Neural progenitor cell (in vitro differentiated cells): ENCODE measurements around the gene ECM2. TPM values are rescaled to one million over a fixed set of nuclear protein-coding genes. Genes with fewer than 3 reads are reported as not detected.

Experiments used
- DNase-seq: peaks from one replicate; pipeline ENCODE4 v3.0.0-alpha.2; 2016; ENCODE audit warnings: low spot score
- H2AFZ ChIP-seq: fragments of 200-600 bp; sonication (generic); replicated peaks from 2 replicates; pipeline ENCODE4 v1.6.1; 2016; ENCODE audit warnings: antibody characterized with exemption
- H3F3A ChIP-seq: fragments of 200-600 bp; sonication (generic); 2 replicates; pipeline ENCODE4 v1.6.1; 2016; ENCODE audit warnings: antibody characterized with exemption, low read depth
- H3K27ac ChIP-seq: fragments of 200-600 bp; sonication (generic); 2 replicates; pipeline ENCODE4 v1.5.1; 2016; ENCODE audit warnings: mild to moderate bottlenecking
- H3K27me3 ChIP-seq: fragments of 200-600 bp; sonication (generic); 2 replicates; pipeline ENCODE4 v1.6.1; 2016; ENCODE audit warnings: mild to moderate bottlenecking, moderate library complexity
- H3K36me3 ChIP-seq: fragments of 200-600 bp; sonication (generic); 2 replicates; pipeline ENCODE4 v1.5.1; 2016
- H3K4me1 ChIP-seq: fragments of 200-600 bp; sonication (generic); 2 replicates; pipeline ENCODE4 v1.6.1; 2016; ENCODE audit warnings: mixed run types
- H3K4me2 ChIP-seq: fragments of 200-600 bp; sonication (generic); 2 replicates; pipeline ENCODE4 v1.6.1; 2016
- H3K4me3 ChIP-seq: fragments of 200-600 bp; sonication (generic); 2 replicates; pipeline ENCODE4 v1.5.1; 2016
- H3K79me2 ChIP-seq: fragments of 200-600 bp; sonication (generic); 2 replicates; pipeline ENCODE4 v1.6.1; 2016; ENCODE audit warnings: low read depth
- H3K9ac ChIP-seq: fragments of 200-600 bp; sonication (generic); 2 replicates; pipeline ENCODE4 v1.6.1; 2016
- H3K9me3 ChIP-seq: fragments of 200-600 bp; sonication (generic); 2 replicates; pipeline ENCODE4 v1.5.1; 2016; ENCODE audit warnings: low read depth
- H4K20me1 ChIP-seq: fragments of 200-600 bp; sonication (generic); 2 replicates; pipeline ENCODE4 v1.6.1; 2016; ENCODE audit warnings: low read depth
- H3K27ac Mint-ChIP-seq: 3 replicates; pipeline ENCODE4 v1.8.0; 2021; ENCODE audit warnings: mixed read lengths
- H3K27me3 Mint-ChIP-seq: 2 replicates; pipeline ENCODE4 v1.8.0; 2022; ENCODE audit warnings: low read depth, mild to moderate bottlenecking, inconsistent platforms, moderate library complexity, mixed read lengths; ENCODE audit not compliant: insufficient read depth
- H3K36me3 Mint-ChIP-seq: 3 replicates; pipeline ENCODE4 v1.8.0; 2021; ENCODE audit warnings: mixed read lengths
- H3K4me1 Mint-ChIP-seq: 3 replicates; pipeline ENCODE4 v1.8.0; 2021; ENCODE audit warnings: mixed read lengths
- H3K4me3 Mint-ChIP-seq: 3 replicates; pipeline ENCODE4 v1.8.0; 2021; ENCODE audit warnings: mild to moderate bottlenecking, moderate library complexity, mixed read lengths
- H3K9me3 Mint-ChIP-seq: 3 replicates; pipeline ENCODE4 v1.8.0; 2020; ENCODE audit warnings: mixed read lengths
- EZH2 ChIP-seq: fragments of 200-600 bp; sonication (generic); IDR thresholded peaks from 2 replicates; pipeline ENCODE4 v1.6.1; 2017; ENCODE audit warnings: antibody characterized with exemption, mild to moderate bottlenecking, moderate library complexity
- EZH2phosphoT487 ChIP-seq: fragments of 200-600 bp; sonication (generic); IDR thresholded peaks from 2 replicates; pipeline ENCODE4 v1.6.1; 2017; ENCODE audit warnings: antibody characterized with exemption
- total RNA-seq: library from RNA; depleted of rRNA; stranded (reverse); fragments of >200 nt; gene quantifications from 2 replicates; pipeline ENCODE4 v1.2.3, GENCODE V29; 2015; ENCODE audit warnings: low replicate concordance
- TF ChIP-seq, protein P1 (sequence below): fragments of 200-600 bp; sonication (generic); IDR thresholded peaks from 2 replicates; pipeline ENCODE4 v1.5.1; 2017; ENCODE audit warnings: antibody characterized with exemption, mild to moderate bottlenecking

ECM2 gene
- total RNA-seq, 1 donor from 2014 or later = not detected

DNA sequence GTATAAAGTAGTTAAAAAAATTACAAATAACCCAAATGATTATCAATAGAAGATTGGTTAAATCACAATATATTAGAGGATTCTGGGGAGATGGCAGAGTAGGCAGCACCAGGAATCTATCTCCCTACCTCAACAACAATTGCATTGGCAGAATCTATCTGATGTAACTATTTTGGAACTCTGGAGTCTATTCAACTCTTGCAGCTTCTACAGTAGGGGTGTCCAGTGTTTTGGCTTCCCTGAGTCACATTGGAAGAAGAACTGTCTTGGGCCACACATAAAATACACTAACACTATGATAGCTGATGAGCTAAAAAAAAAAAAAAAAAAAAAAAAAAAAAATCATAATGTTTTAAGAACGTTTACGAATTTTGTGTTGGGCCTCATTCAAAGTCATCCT, 29.2 kb upstream of the ECM2 start:
- Histone ChIP-seq H3F3A (no peaks in the 10 kb centered on the region), H2AFZ (no peak overlapping the region), H3K9me3 (no peaks in the 10 kb centered on the region), H3K4me2 (no peak overlapping the region), H3K27ac (no peak overlapping the region), H3K79me2 (no peaks in the 10 kb centered on the region), H3K9ac (no peak overlapping the region), H3K27me3 (no peaks in the 10 kb centered on the region), H3K36me3 (no peaks in the 10 kb centered on the region), H4K20me1 (no peaks in the 10 kb centered on the region), H3K4me3 (no peak overlapping the region), H3K4me1 (no peaks in the 10 kb centered on the region)
- Mint-ChIP-seq H3K27me3 (no peaks in the 10 kb centered on the region), H3K27ac (no peak overlapping the region), H3K4me1 (no peaks in the 10 kb centered on the region), H3K36me3 (no peaks in the 10 kb centered on the region), H3K9me3 (no peaks in the 10 kb centered on the region), H3K4me3 (no peak overlapping the region)
- TF ChIP-seq EZH2 = no peak
- TF ChIP-seq, protein P1, sequence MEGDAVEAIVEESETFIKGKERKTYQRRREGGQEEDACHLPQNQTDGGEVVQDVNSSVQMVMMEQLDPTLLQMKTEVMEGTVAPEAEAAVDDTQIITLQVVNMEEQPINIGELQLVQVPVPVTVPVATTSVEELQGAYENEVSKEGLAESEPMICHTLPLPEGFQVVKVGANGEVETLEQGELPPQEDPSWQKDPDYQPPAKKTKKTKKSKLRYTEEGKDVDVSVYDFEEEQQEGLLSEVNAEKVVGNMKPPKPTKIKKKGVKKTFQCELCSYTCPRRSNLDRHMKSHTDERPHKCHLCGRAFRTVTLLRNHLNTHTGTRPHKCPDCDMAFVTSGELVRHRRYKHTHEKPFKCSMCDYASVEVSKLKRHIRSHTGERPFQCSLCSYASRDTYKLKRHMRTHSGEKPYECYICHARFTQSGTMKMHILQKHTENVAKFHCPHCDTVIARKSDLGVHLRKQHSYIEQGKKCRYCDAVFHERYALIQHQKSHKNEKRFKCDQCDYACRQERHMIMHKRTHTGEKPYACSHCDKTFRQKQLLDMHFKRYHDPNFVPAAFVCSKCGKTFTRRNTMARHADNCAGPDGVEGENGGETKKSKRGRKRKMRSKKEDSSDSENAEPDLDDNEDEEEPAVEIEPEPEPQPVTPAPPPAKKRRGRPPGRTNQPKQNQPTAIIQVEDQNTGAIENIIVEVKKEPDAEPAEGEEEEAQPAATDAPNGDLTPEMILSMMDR = no peak
- TF ChIP-seq EZH2phosphoT487 = no peak
- DNase-seq = no peak

DNA sequence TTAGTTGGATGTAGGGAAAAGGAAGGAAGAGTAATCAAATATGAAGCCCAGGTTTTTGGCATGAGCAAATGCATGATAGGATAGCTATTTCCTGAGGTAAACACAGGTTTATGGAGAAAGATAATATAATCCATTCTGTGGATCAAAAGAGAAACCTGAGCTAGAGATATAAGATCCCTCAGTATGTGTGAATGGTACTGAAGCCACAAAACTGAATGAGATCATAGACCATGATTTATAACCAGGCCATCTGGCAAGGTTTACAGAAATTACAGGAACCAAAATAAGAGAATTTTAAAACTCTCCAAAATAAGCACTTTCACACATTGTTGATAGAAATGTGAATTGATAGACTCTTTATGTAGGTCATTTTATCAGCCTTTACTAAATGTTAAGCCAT, 28.7 kb upstream of the ECM2 start:
- Histone ChIP-seq H3K79me2 (no peaks in the 10 kb centered on the region), H3K4me1 (no peaks in the 10 kb centered on the region), H3K27ac (no peak overlapping the region), H2AFZ (no peak overlapping the region), H3K4me3 (no peak overlapping the region), H3K9ac (no peak overlapping the region), H3F3A (no peaks in the 10 kb centered on the region), H3K9me3 (no peaks in the 10 kb centered on the region), H3K27me3 (no peaks in the 10 kb centered on the region), H3K4me2 (no peak overlapping the region), H4K20me1 (no peaks in the 10 kb centered on the region), H3K36me3 (no peaks in the 10 kb centered on the region)
- Mint-ChIP-seq H3K27me3 (no peaks in the 10 kb centered on the region), H3K36me3 (no peaks in the 10 kb centered on the region), H3K4me3 (no peak overlapping the region), H3K4me1 (no peaks in the 10 kb centered on the region), H3K9me3 (no peaks in the 10 kb centered on the region), H3K27ac (no peak overlapping the region)
- no peak for DNase-seq
- TF ChIP-seq, protein P1 = no peak
- TF ChIP-seq EZH2phosphoT487 (no peak), EZH2 (no peak)

DNA sequence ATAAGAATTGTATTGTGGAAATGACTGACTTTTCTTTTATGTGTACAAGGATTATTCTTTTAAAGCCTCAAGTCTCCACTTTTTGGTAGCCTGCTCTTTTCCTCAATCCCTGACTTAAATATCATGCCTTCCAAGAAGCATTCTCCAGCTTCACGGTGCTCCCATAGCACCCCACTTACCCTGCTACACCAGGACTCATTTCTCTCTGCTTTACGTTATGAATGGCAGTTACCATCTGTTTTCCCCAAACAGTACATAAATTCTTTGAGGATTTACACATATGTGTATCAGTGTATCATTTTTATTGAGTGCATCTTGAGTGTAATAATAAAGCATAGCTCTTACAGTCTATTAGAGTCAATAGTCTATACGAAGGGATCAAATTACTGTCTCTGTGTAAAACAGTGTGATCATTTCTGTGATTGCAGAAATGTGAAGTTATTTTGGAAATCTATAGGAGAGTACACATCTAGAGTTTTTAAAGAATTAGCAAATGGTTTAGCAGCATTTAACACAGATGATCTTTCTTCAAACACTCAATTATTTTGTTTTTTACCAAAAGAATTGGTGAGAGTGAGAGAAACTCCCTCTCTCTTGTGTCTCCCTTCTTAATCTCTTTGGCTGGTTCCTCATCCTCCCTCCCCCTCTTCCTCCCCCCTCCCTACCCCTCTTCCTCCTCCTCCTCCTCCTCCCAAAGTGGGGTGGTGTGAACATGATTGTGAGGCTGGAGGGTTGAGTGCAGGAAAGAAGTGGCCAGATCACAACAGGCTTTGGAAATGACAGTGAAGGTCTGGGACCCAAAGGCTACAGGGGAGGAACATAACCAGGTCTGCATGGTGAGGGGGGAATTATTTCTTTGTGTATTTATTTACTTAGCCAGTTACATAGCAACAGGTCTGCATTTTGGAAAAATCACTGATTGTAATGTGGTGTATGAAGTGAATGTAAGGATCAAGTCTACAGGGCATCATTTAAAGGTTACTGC, 27.6 kb upstream of the ECM2 start:
- Histone ChIP-seq H3K79me2 (no peaks in the 10 kb centered on the region), H3K4me1 (peaks cover 4% of the 10 kb centered on the region), H2AFZ (peak overlapping the region; percentile 14), H3K36me3 (no peaks in the 10 kb centered on the region), H3K4me3 (no peak overlapping the region), H3K9me3 (no peaks in the 10 kb centered on the region), H3K27ac (no peak overlapping the region), H3K27me3 (no peaks in the 10 kb centered on the region), H3F3A (no peaks in the 10 kb centered on the region), H3K4me2 (peak overlapping the region; percentile 15), H3K9ac (no peak overlapping the region), H4K20me1 (no peaks in the 10 kb centered on the region)
- Mint-ChIP-seq H3K27ac (no peak overlapping the region), H3K27me3 (no peaks in the 10 kb centered on the region), H3K4me3 (no peak overlapping the region), H3K4me1 (no peaks in the 10 kb centered on the region), H3K9me3 (no peaks in the 10 kb centered on the region), H3K36me3 (no peaks in the 10 kb centered on the region)
- TF ChIP-seq EZH2 = no peak
- TF ChIP-seq, protein P1 = no peak
- TF ChIP-seq EZH2phosphoT487 = no peak
- DNase-seq = no peak
